Measurements from ENCODE around the gene MAPK1. TPM values are rescaled to one million over a fixed set of nuclear protein-coding genes. Genes with fewer than 3 reads are reported as not detected.
"Not testable (repeated sequence)": the region's sequence is repeated elsewhere in the genome, so short reads cannot be mapped to it uniquely, and the experiment has no call there.

Gene MAPK1
- total RNA-seq (10 to 100 TPM; 39.4 to 44.0 TPM), total RNA-seq (117 to 387 (median 247) reads per million in 172 experiments)
- polyA plus RNA-seq (2013, experiment 1 of 2): 67.0 TPM
- polyA plus RNA-seq (2013, experiment 2 of 2): 76.9 TPM

DNA sequence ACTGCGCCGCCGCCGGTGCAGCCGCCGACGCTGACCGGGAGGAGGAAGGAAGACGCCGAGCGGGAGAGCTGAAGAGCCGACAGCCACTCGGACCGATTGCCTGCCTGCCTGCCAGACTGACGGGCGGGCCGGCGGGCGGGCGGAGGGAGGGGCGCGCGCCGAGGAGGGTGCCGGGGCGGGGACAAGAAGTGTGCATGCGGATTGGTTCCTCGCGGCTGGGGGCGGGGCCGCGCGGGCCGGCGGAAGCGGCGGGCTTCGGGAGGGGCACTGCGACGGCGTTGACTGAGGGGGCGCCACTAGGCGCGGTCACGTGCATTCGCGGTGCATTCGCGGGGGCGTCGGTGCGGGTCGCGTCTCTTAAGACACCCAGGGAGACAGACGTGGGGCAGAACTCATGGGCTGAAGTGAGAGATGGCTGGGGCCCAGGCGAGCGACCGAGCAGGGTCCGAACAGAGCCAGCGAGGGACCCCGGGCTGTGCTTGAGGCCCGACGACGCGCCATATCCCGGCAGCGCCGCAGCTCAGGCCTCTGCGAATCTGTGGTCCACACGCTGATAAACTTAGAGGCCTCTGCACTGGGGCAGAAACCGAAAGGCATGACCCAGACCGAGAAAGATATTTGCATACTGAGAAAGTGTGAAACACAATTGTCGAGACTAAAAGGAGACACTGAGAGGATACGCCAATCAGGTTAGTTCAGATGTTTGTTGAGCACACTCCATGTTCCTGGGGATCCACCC is at the start of gene MAPK1:
TSS of gene MAPK1 (minus strand) at position 118 of the 739 bp plus-strand sequence. CDS start 205 bp downstream, outside the sequence.
- ChIA-PET CTCF (interaction anchor here (1.2 to 1.5 kb wide), 2 partner anchors 10 to 101 kb away, joined by 3 to 4 read pairs; no protein-coding TSS in a partner anchor), POLR2A (interaction anchor here (0.7 to 1.5 kb wide), 6 partner anchors 9 to 132 kb away, joined by 3 to 8 read pairs (median 4); no protein-coding TSS in a partner anchor)
- intact Hi-C loops (cut with DNase I, micrococcal nuclease): loop anchor here (1.0 to 5.0 kb wide), 4 partner anchors 47 to 131 kb away; partner anchors contain the start of gene PPM1F (in 1 of the 2)
- Histone ChIP-seq H3K9me3 (ENCODE audit: control insufficient read depth in 1 of 2, insufficient read depth in 1 of 2, low read length in 2 of 2) (no peaks in the 10 kb centered on the region), H3K27me3 (ENCODE audit: control insufficient read depth in 1 of 2, insufficient read depth in 2 of 2, low read length in 2 of 2) (no peaks in the 10 kb centered on the region), H3K27ac (ENCODE audit: low read depth in 1 of 2, low read length in 2 of 2) (peak within 1 kb of the TSS; percentile 72 to 84), H3K36me3 (ENCODE audit: insufficient read depth, low read length) (no peaks in the 10 kb centered on the region), H3K4me3 (ENCODE audit: low read length) (peak within 1 kb of the TSS; percentile 65), H3K4me1 (ENCODE audit: insufficient read depth, low read length) (peaks cover 37% of the 10 kb centered on the region)
- Mint-ChIP-seq H3K4me1 (ENCODE audit: low read depth) (peaks cover 54% of the 10 kb centered on the region), H3K4me3 (peak within 1 kb of the TSS; percentile 98), H3K9me3 (no peaks in the 10 kb centered on the region), H3K27ac (peak within 1 kb of the TSS; percentile 92), H3K36me3 (ENCODE audit: low read depth) (peaks cover 16% of the 10 kb centered on the region), H3K27me3 (no peaks in the 10 kb centered on the region)
- DNase-seq (peak; percentile 85 to 97 (median 91)), ATAC-seq (ENCODE audit: poor library complexity) (peak; percentile 95)
- TF ChIP-seq, protein P1, sequence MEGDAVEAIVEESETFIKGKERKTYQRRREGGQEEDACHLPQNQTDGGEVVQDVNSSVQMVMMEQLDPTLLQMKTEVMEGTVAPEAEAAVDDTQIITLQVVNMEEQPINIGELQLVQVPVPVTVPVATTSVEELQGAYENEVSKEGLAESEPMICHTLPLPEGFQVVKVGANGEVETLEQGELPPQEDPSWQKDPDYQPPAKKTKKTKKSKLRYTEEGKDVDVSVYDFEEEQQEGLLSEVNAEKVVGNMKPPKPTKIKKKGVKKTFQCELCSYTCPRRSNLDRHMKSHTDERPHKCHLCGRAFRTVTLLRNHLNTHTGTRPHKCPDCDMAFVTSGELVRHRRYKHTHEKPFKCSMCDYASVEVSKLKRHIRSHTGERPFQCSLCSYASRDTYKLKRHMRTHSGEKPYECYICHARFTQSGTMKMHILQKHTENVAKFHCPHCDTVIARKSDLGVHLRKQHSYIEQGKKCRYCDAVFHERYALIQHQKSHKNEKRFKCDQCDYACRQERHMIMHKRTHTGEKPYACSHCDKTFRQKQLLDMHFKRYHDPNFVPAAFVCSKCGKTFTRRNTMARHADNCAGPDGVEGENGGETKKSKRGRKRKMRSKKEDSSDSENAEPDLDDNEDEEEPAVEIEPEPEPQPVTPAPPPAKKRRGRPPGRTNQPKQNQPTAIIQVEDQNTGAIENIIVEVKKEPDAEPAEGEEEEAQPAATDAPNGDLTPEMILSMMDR (IDR thresholded peaks at IDR 0.05): peak; percentile 52

DNA sequence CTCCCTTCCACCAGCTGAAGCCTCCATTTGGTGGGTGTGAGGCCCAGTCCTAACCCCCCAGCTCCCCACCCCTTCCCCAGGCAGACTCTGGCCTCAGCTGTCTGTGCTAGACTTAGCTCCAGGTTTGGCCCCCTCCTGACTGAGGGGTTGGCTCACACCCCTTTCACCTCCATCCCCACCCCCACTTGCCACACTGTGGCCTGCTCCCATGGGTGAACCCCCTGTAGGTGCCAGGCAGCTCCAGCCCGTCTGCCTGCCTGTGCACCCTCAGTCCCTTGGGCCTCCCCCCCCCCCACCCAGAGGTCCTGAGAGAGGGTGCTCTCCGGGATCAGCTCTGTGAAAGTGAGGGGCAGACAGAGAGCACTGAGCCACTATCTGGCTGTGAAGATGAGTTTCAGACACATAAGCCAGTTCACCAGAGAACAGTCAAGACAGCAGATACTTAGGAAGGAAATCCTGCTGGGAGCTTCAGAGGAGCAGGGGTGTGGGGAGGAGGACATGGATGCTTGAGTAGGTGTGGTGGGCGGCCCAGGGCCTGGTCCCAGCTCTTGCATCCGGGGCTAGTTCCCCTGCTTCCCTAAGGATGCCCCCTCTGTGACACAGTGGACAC is 49.0 kb upstream of the MAPK1 start:
- Mint-ChIP-seq H3K27me3 (no peaks in the 10 kb centered on the region), H3K4me3 (no peak overlapping the region), H3K4me1 (ENCODE audit: low read depth) (no peaks in the 10 kb centered on the region), H3K9me3 (no peaks in the 10 kb centered on the region), H3K36me3 (ENCODE audit: low read depth) (no peaks in the 10 kb centered on the region), H3K27ac (no peak overlapping the region)
- no peaks in the 10 kb centered on the region for H3K27me3 ChIP-seq (ENCODE audit: control insufficient read depth in 1 of 2, insufficient read depth in 2 of 2, low read length in 2 of 2)
- H3K36me3 ChIP-seq (ENCODE audit: insufficient read depth, low read length): no peaks in the 10 kb centered on the region
- no peaks in the 10 kb centered on the region for H3K9me3 ChIP-seq (ENCODE audit: control insufficient read depth in 1 of 2, insufficient read depth in 1 of 2, low read length in 2 of 2)
- CTCF ChIA-PET: no interaction called here
- DNase-seq (no peak), ATAC-seq (ENCODE audit: poor library complexity) (no peak)
- intact Hi-C loops (cut with DNase I, micrococcal nuclease): no loop called here
- TF ChIP-seq, protein P1 (IDR thresholded peaks at IDR 0.05): no peak
- H3K4me1 ChIP-seq (ENCODE audit: insufficient read depth, low read length): no peaks in the 10 kb centered on the region
- no peak overlapping the region for H3K27ac ChIP-seq (ENCODE audit: low read depth in 1 of 2, low read length in 2 of 2)
- POLR2A ChIA-PET: no interaction called here
- H3K4me3 ChIP-seq (ENCODE audit: low read length): no peak overlapping the region

DNA sequence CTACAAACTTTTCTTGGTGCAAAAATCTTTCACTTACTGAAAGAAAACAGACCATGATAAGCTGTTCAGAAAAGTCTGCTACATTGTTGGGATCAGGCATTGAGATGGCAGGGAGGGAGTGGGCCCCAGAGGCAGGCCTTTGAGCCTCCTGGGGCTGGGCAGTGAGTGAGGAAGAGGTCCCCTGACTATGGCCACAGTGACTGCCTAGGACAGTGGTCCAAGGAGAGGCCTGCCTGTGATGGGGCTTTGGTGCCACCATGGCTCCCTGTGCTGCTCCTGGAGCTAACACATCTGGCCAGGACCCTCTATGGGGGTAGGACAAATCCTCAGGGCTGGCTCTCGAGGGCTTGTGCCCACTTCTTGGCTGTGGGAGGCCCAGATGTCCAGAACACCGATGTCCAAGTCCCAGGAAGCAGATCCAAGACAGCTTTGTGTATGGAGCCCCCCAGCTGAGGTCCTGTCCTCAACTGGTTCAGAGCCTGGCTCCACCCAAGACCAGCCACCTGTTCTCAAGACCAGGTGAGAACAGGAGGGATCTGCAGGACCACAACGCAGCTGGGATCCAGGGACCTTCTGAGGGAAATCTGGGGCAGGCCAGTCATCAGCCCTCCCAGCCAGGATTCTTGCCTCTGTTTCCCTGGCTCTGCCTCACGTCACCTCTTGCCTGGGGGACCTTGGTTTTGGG is 48.3 kb upstream of the MAPK1 start:
- ChIA-PET CTCF (interaction anchor here (0.9 kb wide), 1 partner anchor 22 kb away, joined by 3 read pairs; no protein-coding TSS in a partner anchor), POLR2A (no interaction called here)
- no peak for DNase-seq
- intact Hi-C loops (cut with DNase I, micrococcal nuclease): no loop called here
- Mint-ChIP-seq H3K27ac (no peak overlapping the region), H3K36me3 (ENCODE audit: low read depth) (no peaks in the 10 kb centered on the region), H3K9me3 (no peaks in the 10 kb centered on the region), H3K4me3 (no peak overlapping the region), H3K27me3 (no peaks in the 10 kb centered on the region), H3K4me1 (ENCODE audit: low read depth) (no peaks in the 10 kb centered on the region)
- TF ChIP-seq, protein P1 (IDR thresholded peaks at IDR 0.05): no peak
- H3K27me3 ChIP-seq (ENCODE audit: control insufficient read depth in 1 of 2, insufficient read depth in 2 of 2, low read length in 2 of 2): no peaks in the 10 kb centered on the region
- no peaks in the 10 kb centered on the region for H3K9me3 ChIP-seq (ENCODE audit: control insufficient read depth in 1 of 2, insufficient read depth in 1 of 2, low read length in 2 of 2)
- no peak overlapping the region for H3K27ac ChIP-seq (ENCODE audit: low read depth in 1 of 2, low read length in 2 of 2)
- no peaks in the 10 kb centered on the region for H3K4me1 ChIP-seq (ENCODE audit: insufficient read depth, low read length)
- H3K4me3 ChIP-seq (ENCODE audit: low read length): no peak overlapping the region
- ATAC-seq (ENCODE audit: poor library complexity): no peak
- H3K36me3 ChIP-seq (ENCODE audit: insufficient read depth, low read length): no peaks in the 10 kb centered on the region

DNA sequence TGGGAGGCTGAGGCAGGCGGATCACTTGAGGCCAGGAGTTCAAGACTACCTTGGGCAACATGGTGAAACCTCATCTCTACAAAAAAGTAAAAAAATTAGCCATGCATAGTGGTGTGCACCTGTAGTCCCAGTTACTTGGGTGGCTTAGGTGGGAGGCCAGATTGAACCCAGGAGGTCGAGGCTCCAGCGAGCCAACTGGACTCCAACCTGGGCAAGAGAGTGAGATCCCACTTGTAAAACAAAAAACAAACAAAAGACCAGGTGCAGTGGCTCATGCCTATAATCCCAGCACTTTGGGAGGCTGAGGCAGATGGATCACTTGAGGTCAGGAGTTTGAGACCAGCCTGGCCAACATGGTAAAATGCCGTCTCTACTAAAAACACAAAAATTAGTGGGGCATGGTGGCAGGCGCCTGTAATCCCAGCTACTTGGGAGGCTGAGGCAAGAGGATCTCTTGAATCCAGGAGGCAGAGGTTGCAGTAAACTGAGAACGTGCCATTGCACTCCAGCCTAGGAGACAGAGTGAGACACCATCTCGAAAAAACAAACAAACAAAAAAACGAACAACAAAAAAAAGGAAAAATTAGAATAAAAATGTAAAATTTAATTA is 46.7 kb upstream of the MAPK1 start:
- H3K4me1 Mint-ChIP-seq (ENCODE audit: low read depth); H3K4me3 ChIP-seq (ENCODE audit: low read length); H3K27me3 Mint-ChIP-seq; H3K36me3 ChIP-seq (ENCODE audit: insufficient read depth, low read length); CTCF ChIA-PET; H3K4me1 ChIP-seq (ENCODE audit: insufficient read depth, low read length); POLR2A ChIA-PET; H3K4me3 Mint-ChIP-seq; H3K36me3 Mint-ChIP-seq (ENCODE audit: low read depth); H3K27ac Mint-ChIP-seq; H3K9me3 ChIP-seq (ENCODE audit: control insufficient read depth in 1 of 2, insufficient read depth in 1 of 2, low read length in 2 of 2); ATAC-seq (ENCODE audit: poor library complexity); H3K9me3 Mint-ChIP-seq; intact Hi-C loops (cut with DNase I, micrococcal nuclease); H3K27ac ChIP-seq (ENCODE audit: low read depth in 1 of 2, low read length in 2 of 2); DNase-seq; H3K27me3 ChIP-seq (ENCODE audit: control insufficient read depth in 1 of 2, insufficient read depth in 2 of 2, low read length in 2 of 2): not testable (repeated sequence)
